KMS-11 (cell line): Measurements from ENCODE around the gene ETNK1.
"Not testable (repeated sequence)": the region's sequence is repeated elsewhere in the genome, so short reads cannot be mapped to it uniquely, and the experiment has no call there.

ENCODE experiments used
- H2AFZ ChIP-seq: fragments of 200-600 bp; sonication (generic); 2 replicates; pipeline ENCODE4 v1.6.1; 2016; ENCODE audit warnings: antibody characterized with exemption, mixed run types, low read depth
- H3K27ac ChIP-seq: fragments of 200-600 bp; sonication (generic); 2 replicates; pipeline ENCODE4 v1.6.1; 2016; ENCODE audit warnings: mild to moderate bottlenecking, mixed run types
- H3K27me3 ChIP-seq: fragments of 200-600 bp; sonication (generic); 2 replicates; pipeline ENCODE4 v1.6.1; 2017; ENCODE audit warnings: mild to moderate bottlenecking, low read depth, mixed run types, moderate library complexity; ENCODE audit not compliant: insufficient read depth
- H3K36me3 ChIP-seq: fragments of 200-600 bp; sonication (generic); 2 replicates; pipeline ENCODE4 v1.6.1; 2017; ENCODE audit warnings: mild to moderate bottlenecking, mixed run types; ENCODE audit not compliant: insufficient read depth
- H3K4me1 ChIP-seq: fragments of 200-600 bp; sonication (generic); 2 replicates; pipeline ENCODE4 v1.6.1; 2016; ENCODE audit warnings: mild to moderate bottlenecking, low read depth, mixed run types; ENCODE audit not compliant: poor library complexity, severe bottlenecking
- H3K4me2 ChIP-seq: fragments of 200-600 bp; sonication (generic); 2 replicates; pipeline ENCODE4 v1.7.0; 2016; ENCODE audit warnings: mild to moderate bottlenecking, mixed run types
- H3K4me3 ChIP-seq: fragments of 200-600 bp; sonication (generic); IDR thresholded peaks from 2 replicates; pipeline ENCODE4 v1.6.1; 2017; ENCODE audit warnings: low read depth, low read length, mixed read lengths; ENCODE audit not compliant: insufficient read depth
- H3K79me2 ChIP-seq: fragments of 200-600 bp; sonication (generic); 2 replicates; pipeline ENCODE4 v1.6.1; 2016; ENCODE audit warnings: low read depth, mixed run types; ENCODE audit not compliant: insufficient read depth
- H3K9ac ChIP-seq: fragments of 200-600 bp; sonication (generic); 2 replicates; pipeline ENCODE4 v1.6.1; 2016; ENCODE audit warnings: mild to moderate bottlenecking, mixed run types
- H4K20me1 ChIP-seq: fragments of 200-600 bp; sonication (generic); 2 replicates; pipeline ENCODE4 v1.6.1; 2016; ENCODE audit warnings: mild to moderate bottlenecking, mixed run types; ENCODE audit not compliant: insufficient read depth
- TF ChIP-seq, protein P1 (sequence below): fragments of 200-600 bp; sonication (generic); conservative IDR thresholded peaks from 2 replicates; pipeline ENCODE4 v1.6.1; 2017; ENCODE audit warnings: low read depth, mild to moderate bottlenecking, antibody characterized with exemption, low read length, moderate library complexity, mixed read lengths

ETNK1 gene

DNA sequence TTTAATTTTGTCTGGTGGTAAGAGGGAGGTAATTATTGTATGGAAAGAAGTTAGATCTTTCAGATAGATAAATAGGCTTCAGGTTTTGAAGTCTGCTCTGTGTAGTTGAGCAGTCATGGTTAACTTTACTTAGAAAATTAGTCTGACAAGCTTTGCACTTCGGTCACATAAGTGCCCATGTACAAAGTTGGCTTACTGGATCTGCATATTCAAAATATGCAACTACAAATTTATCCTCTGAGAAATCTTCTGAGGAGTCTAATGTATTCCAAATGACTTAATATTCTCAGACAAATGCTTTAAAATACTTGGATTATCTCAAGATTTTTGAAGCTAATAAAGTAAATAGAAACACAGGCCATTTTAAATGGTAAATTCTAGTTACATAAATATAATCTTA, 61.2 kb downstream of the ETNK1 start:
- no peaks in the 10 kb centered on the region for H4K20me1 ChIP-seq
- no peak overlapping the region for H3K9ac ChIP-seq
- H3K27me3 ChIP-seq, result no peaks in the 10 kb centered on the region
- no peaks in the 10 kb centered on the region for H3K36me3 ChIP-seq
- no peaks in the 10 kb centered on the region for H3K79me2 ChIP-seq
- H3K4me3 ChIP-seq, result no peak overlapping the region
- H3K4me2 ChIP-seq, result no peak overlapping the region
- H3K4me1 ChIP-seq, result peaks cover 13% of the 10 kb centered on the region
- H2AFZ ChIP-seq, result no peak overlapping the region
- H3K27ac ChIP-seq, result no peak overlapping the region
- TF ChIP-seq, protein P1, sequence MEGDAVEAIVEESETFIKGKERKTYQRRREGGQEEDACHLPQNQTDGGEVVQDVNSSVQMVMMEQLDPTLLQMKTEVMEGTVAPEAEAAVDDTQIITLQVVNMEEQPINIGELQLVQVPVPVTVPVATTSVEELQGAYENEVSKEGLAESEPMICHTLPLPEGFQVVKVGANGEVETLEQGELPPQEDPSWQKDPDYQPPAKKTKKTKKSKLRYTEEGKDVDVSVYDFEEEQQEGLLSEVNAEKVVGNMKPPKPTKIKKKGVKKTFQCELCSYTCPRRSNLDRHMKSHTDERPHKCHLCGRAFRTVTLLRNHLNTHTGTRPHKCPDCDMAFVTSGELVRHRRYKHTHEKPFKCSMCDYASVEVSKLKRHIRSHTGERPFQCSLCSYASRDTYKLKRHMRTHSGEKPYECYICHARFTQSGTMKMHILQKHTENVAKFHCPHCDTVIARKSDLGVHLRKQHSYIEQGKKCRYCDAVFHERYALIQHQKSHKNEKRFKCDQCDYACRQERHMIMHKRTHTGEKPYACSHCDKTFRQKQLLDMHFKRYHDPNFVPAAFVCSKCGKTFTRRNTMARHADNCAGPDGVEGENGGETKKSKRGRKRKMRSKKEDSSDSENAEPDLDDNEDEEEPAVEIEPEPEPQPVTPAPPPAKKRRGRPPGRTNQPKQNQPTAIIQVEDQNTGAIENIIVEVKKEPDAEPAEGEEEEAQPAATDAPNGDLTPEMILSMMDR, result no peak

GRCh38 chr12:22687361-22688076, 62.5 kb downstream of the ETNK1 start:
- no peaks in the 10 kb centered on the region for H3K27me3 ChIP-seq
- H4K20me1 ChIP-seq, result no peaks in the 10 kb centered on the region
- H3K9ac ChIP-seq, result no peak overlapping the region
- no peaks in the 10 kb centered on the region for H3K36me3 ChIP-seq
- TF ChIP-seq, protein P1, result no peak
- no peaks in the 10 kb centered on the region for H3K79me2 ChIP-seq
- no peak overlapping the region for H3K27ac ChIP-seq
- H3K4me1 ChIP-seq, result peaks cover 13% of the 10 kb centered on the region
- no peak overlapping the region for H2AFZ ChIP-seq
- no peak overlapping the region for H3K4me3 ChIP-seq
- H3K4me2 ChIP-seq, result peak overlapping the region; percentile 11; the same call in 1 of the 2 replicates

GRCh38 chr12:22689876-22690275, 64.9 kb downstream of the ETNK1 start:
- Histone ChIP-seq H3K4me3 (no peak overlapping the region), H2AFZ (no peak overlapping the region), H3K4me1 (peaks cover 13% of the 10 kb centered on the region)

DNA sequence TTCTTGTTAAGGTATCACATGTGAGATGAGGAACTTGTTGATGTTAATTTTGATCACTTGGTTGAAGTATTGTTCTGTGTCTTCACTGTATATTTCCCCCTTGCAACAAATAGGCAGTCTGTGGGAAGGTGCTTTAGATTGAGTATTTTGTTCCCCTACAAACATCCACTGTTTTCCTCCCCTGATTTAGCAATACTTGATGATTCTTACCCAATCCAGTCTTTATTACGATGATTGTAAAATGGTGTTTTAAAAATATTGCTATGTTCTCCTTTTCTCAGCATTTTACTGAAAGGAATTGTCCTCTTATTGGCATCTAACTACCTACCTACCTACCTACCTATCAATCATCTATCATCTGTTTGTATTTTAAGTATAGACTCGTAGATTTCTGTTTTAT, 66.3 kb downstream of the ETNK1 start:
- Histone ChIP-seq H3K36me3 (no peaks in the 10 kb centered on the region), H3K9ac (no peak overlapping the region), H3K27me3 (no peaks in the 10 kb centered on the region), H3K79me2 (no peaks in the 10 kb centered on the region), H2AFZ (no peak overlapping the region), H4K20me1 (no peaks in the 10 kb centered on the region), H3K4me3 (no peak overlapping the region), H3K4me2 (no peak overlapping the region), H3K4me1 (peaks cover 13% of the 10 kb centered on the region), H3K27ac (no peak overlapping the region)
- TF ChIP-seq, protein P1, result no peak

More at GRCh38 chr12:22689876-22690275, 64.9 kb downstream of the ETNK1 start:
- Histone ChIP-seq H3K36me3 (no peaks in the 10 kb centered on the region), H3K9ac (no peak overlapping the region), H3K27me3 (no peaks in the 10 kb centered on the region), H3K27ac (no peak overlapping the region), H3K79me2 (no peaks in the 10 kb centered on the region), H4K20me1 (no peaks in the 10 kb centered on the region), H3K4me2 (no peak overlapping the region)
- TF ChIP-seq, protein P1, result no peak

DNA sequence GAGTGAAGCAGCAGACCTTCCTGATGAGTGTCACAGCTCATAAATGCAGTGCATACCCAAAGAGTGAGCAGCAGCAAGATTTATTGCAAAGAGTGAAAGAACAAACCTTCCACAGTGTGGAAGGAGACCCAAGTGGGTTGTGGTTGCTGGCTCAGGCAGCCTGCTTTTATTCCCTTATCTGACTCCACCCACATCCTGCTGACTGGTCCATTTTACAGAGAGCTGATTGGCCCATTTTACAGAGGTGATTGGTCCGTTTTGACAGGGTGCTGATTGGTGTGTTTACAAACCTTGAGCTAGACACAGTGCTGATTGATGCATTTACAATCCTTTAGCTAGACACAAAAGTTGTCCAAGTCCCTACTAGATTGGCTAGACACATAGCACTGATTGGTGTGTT, 67.5 kb downstream of the ETNK1 start:
- not testable (repeated sequence) for H3K9ac ChIP-seq, H3K27ac ChIP-seq, H3K27me3 ChIP-seq, H4K20me1 ChIP-seq, H3K4me2 ChIP-seq, H3K4me1 ChIP-seq, H3K36me3 ChIP-seq, H3K4me3 ChIP-seq, H3K79me2 ChIP-seq, H2AFZ ChIP-seq
